IMR-90 (cell line): Measurements from ENCODE around the gene APPL2.

Experiments used
- BHLHE40 ChIP-seq: fragments of 150-350 bp; IDR thresholded peaks from 2 replicates; pipeline ENCODE4 v1.6.1; 2016; ENCODE audit warnings: mild to moderate bottlenecking, low read depth, low read length
- CHD1 ChIP-seq: IDR thresholded peaks from 2 replicates; pipeline ENCODE4 v1.6.1; 2012; ENCODE audit warnings: low read depth, low read length, improper control_type of control experiment
- MAZ ChIP-seq: IDR thresholded peaks from 2 replicates; pipeline ENCODE4 v1.6.1; 2012; ENCODE audit warnings: low read depth, mild to moderate bottlenecking, low read length, improper control_type of control experiment, moderate library complexity, borderline replicate concordance
- NFE2L2 ChIP-seq: fragments of 150-350 bp; IDR thresholded peaks from 2 replicates; pipeline ENCODE4 v1.6.1; 2016; ENCODE audit warnings: low read depth, mild to moderate bottlenecking, low read length
- POLR2A ChIP-seq: IDR thresholded peaks from 2 replicates; pipeline ENCODE4 v1.6.1; 2012; ENCODE audit warnings: mild to moderate bottlenecking, low read depth, low read length
- RAD21 ChIP-seq: IDR thresholded peaks from 2 replicates; pipeline ENCODE4 v1.6.1; 2012; ENCODE audit warnings: low read length, improper control_type of control experiment
- RCOR1 ChIP-seq: IDR thresholded peaks from 2 replicates; pipeline ENCODE4 v1.6.1; 2012; ENCODE audit warnings: mild to moderate bottlenecking, low read length, improper control_type of control experiment; ENCODE audit not compliant: insufficient replicate concordance
- RFX5 ChIP-seq: IDR thresholded peaks from 2 replicates; pipeline ENCODE4 v1.8.0; 2012; ENCODE audit warnings: low read depth, mild to moderate bottlenecking, low read length, moderate library complexity
- SMC3 ChIP-seq: fragments of 150-350 bp; IDR thresholded peaks from 2 replicates; pipeline ENCODE4 v1.6.1; 2016; ENCODE audit warnings: low read depth, mild to moderate bottlenecking, antibody characterized with exemption, low read length, moderate library complexity
- TF ChIP-seq, protein P1 (sequence below): conservative IDR thresholded peaks from 2 replicates; pipeline ENCODE4 v1.5.1; 2012; ENCODE audit warnings: mild to moderate bottlenecking, low read depth, low read length, improper control_type of control experiment
- TF ChIP-seq, protein P2 (sequence below): fragments of 150-350 bp; IDR thresholded peaks from 2 replicates; pipeline ENCODE4 v1.6.1; 2017; ENCODE audit warnings: mild to moderate bottlenecking, antibody characterized with exemption, low read length, low read depth

DNA sequence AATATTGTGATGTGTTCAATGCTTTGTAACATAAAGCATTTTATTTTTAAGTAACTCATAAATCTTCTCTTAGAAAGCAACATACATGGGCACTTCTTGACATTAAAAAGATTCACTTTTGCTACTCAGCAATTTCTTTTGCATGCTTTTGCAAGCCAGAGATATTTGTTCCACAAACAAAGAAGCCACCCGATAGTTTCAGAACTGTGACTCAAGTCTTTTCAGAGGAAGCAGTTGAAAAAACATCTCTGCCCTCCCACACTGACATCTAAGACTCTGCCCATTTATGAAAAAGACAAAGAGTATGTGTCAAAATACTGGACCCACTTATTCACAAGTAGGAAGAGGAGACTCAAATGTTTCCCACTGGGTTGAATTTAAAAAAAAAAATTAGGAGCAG, 7.5 kb downstream of the APPL2 start:
- TF ChIP-seq RCOR1 (no peak), POLR2A (no peak), RAD21 (no peak), MAZ (no peak), BHLHE40 (no peak), SMC3 (no peak), NFE2L2 (no peak), CHD1 (no peak), RFX5 (no peak)
- TF ChIP-seq, protein P1, sequence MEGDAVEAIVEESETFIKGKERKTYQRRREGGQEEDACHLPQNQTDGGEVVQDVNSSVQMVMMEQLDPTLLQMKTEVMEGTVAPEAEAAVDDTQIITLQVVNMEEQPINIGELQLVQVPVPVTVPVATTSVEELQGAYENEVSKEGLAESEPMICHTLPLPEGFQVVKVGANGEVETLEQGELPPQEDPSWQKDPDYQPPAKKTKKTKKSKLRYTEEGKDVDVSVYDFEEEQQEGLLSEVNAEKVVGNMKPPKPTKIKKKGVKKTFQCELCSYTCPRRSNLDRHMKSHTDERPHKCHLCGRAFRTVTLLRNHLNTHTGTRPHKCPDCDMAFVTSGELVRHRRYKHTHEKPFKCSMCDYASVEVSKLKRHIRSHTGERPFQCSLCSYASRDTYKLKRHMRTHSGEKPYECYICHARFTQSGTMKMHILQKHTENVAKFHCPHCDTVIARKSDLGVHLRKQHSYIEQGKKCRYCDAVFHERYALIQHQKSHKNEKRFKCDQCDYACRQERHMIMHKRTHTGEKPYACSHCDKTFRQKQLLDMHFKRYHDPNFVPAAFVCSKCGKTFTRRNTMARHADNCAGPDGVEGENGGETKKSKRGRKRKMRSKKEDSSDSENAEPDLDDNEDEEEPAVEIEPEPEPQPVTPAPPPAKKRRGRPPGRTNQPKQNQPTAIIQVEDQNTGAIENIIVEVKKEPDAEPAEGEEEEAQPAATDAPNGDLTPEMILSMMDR, result no peak
- TF ChIP-seq, protein P2, sequence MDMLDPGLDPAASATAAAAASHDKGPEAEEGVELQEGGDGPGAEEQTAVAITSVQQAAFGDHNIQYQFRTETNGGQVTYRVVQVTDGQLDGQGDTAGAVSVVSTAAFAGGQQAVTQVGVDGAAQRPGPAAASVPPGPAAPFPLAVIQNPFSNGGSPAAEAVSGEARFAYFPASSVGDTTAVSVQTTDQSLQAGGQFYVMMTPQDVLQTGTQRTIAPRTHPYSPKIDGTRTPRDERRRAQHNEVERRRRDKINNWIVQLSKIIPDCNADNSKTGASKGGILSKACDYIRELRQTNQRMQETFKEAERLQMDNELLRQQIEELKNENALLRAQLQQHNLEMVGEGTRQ, result no peak
